Tracheal epithelial cell (primary cell): ENCODE results near the gene MOGAT2. TPM values are rescaled to one million over a fixed set of nuclear protein-coding genes. Genes with fewer than 3 reads are reported as not detected.

Experiments used
- total RNA-seq: library from RNA; depleted of rRNA; stranded (reverse); fragments of >200 nt; gene quantifications from 2 replicates; pipeline ENCODE4 v1.2.1, GENCODE V29; 2014

The MOGAT2 gene
- total RNA-seq = not detected in 2 replicates

GRCh38 chr11:75717608-75718418 is at the start of gene MOGAT2:
MOGAT2 (plus strand) TSS chr11:75717838; CDS start chr11:75717889, 51 bp downstream.

GRCh38 chr11:75668451-75669297 is 49.0 kb upstream of the MOGAT2 start, which contains the start of gene MAP6:
MAP6 (minus strand) TSS chr11:75669038; CDS start chr11:75668369, 669 bp downstream.

GRCh38 chr11:75768112-75768908 is 50.7 kb downstream of the MOGAT2 start, which contains the start of gene DGAT2:
DGAT2 (plus strand) TSS chr11:75768778; CDS start chr11:75768992, 214 bp downstream.

Other genes with a start within 250 kb of the MOGAT2 start
- gene GDPD5, start 191.9 kb upstream of the MOGAT2 start, total RNA-seq = 0.21 and 0.72 TPM in 2 replicates
- gene SERPINH1, start 155.6 kb upstream of the MOGAT2 start, total RNA-seq = 74.0 and 192 TPM in 2 replicates
- 0.48 TPM in 1 of 2 replicates, not detected in the other for gene MAP6, start 48.8 kb upstream of the MOGAT2 start, total RNA-seq
- gene DGAT2, start 50.9 kb downstream of the MOGAT2 start, total RNA-seq = 6.3 and 11.7 TPM in 2 replicates
- 12.3 and 16.2 TPM in 2 replicates for gene UVRAG, start 97.4 kb downstream of the MOGAT2 start, total RNA-seq